Fibroblast of the conjunctiva (primary cell): Measurements from ENCODE around the gene CEACAM6.
"Not testable (repeated sequence)": the region's sequence is repeated elsewhere in the genome, so short reads cannot be mapped to it uniquely, and the experiment has no call there.

Source experiments
- DNase-seq: peaks from one replicate; pipeline ENCODE4 v3.0.0-alpha.2; 2010; ENCODE audit warnings: low read depth

Gene CEACAM6

GRCh38 chr19:41755328-41755913, at the start of gene CEACAM6:
Gene CEACAM6 (plus strand): TSS chr19:41755530. CDS start chr19:41755639, 109 bp downstream.
- DNase-seq = no peak

- DNase-seq = no peak
Observed at GRCh38 chr19:41706741-41707501, 48.4 kb upstream of the CEACAM6 start.

- DNase-seq = no peak
Observed at GRCh38 chr19:41707502-41707812, 47.9 kb upstream of the CEACAM6 start.

GRCh38 chr19:41707871-41708371, 47.4 kb upstream of the CEACAM6 start:
- DNase-seq = no peak

- no peak for DNase-seq
Observed at GRCh38 chr19:41708481-41708880, 46.8 kb upstream of the CEACAM6 start, which contains the start of gene CEACAM5. Gene CEACAM5 (plus strand): TSS chr19:41708626. CDS start chr19:41708732, 106 bp downstream.

GRCh38 chr19:41709516-41709915, 45.8 kb upstream of the CEACAM6 start:
- not testable (repeated sequence) for DNase-seq

- DNase-seq = no peak
Observed at GRCh38 chr19:41709951-41710645, 45.2 kb upstream of the CEACAM6 start.

GRCh38 chr19:41711376-41712261, 43.7 kb upstream of the CEACAM6 start:
- no peak for DNase-seq

GRCh38 chr19:41714598-41714997, 40.7 kb upstream of the CEACAM6 start:
- no peak for DNase-seq

- DNase-seq = no peak
Observed at GRCh38 chr19:41718761-41719160, 36.6 kb upstream of the CEACAM6 start.

GRCh38 chr19:41720103-41720502, 35.2 kb upstream of the CEACAM6 start:
- DNase-seq = no peak

- DNase-seq = no peak
Observed at GRCh38 chr19:41726493-41726892, 28.8 kb upstream of the CEACAM6 start.

- no peak for DNase-seq
Observed at GRCh38 chr19:41734156-41734555, 21.2 kb upstream of the CEACAM6 start.

- DNase-seq = no peak
Observed at GRCh38 chr19:41734585-41734984, 20.7 kb upstream of the CEACAM6 start.

- no peak for DNase-seq
Observed at GRCh38 chr19:41735071-41735600, 20.2 kb upstream of the CEACAM6 start.

GRCh38 chr19:41739361-41739760, 16.0 kb upstream of the CEACAM6 start:
- no peak for DNase-seq

GRCh38 chr19:41740415-41741243, 14.7 kb upstream of the CEACAM6 start:
- no peak for DNase-seq

- DNase-seq = no peak
Observed at GRCh38 chr19:41741244-41741554, 14.1 kb upstream of the CEACAM6 start.

GRCh38 chr19:41744850-41745249, 10.5 kb upstream of the CEACAM6 start:
- DNase-seq = no peak

GRCh38 chr19:41745756-41746155, 9.6 kb upstream of the CEACAM6 start:
- DNase-seq = no peak
